GM12875 (cell line): ENCODE results near the gene MEF2A.

ENCODE experiments used
- H3K4me3 ChIP-seq: one replicate; pipeline ENCODE4 v1.5.1; 2011; ENCODE audit warnings: low read depth, low read length, control low read depth
- CTCF ChIP-seq: IDR thresholded peaks from 2 replicates; pipeline ENCODE4 v1.5.1; 2011; ENCODE audit warnings: low read depth, mild to moderate bottlenecking, control low read depth, inconsistent platforms, low read length, moderate library complexity, borderline replicate concordance; ENCODE audit not compliant: insufficient read depth

MEF2A gene

GRCh38 chr15:99589801-99590200, 24.0 kb downstream of the MEF2A start:
- no peak for TF ChIP-seq CTCF

GRCh38 chr15:99590913-99591646, 25.3 kb downstream of the MEF2A start:
- no peak overlapping the region for H3K4me3 ChIP-seq
- TF ChIP-seq CTCF = no peak

More at GRCh38 chr15:99589801-99590200, 24.0 kb downstream of the MEF2A start:
- H3K4me3 ChIP-seq = no peak overlapping the region

GRCh38 chr15:99592145-99592791, 26.5 kb downstream of the MEF2A start:
- TF ChIP-seq CTCF = no peak

GRCh38 chr15:99593070-99593469, 27.3 kb downstream of the MEF2A start:
- no peak for TF ChIP-seq CTCF
- H3K4me3 ChIP-seq = no peak overlapping the region

More at GRCh38 chr15:99592145-99592791, 26.5 kb downstream of the MEF2A start:
- no peak overlapping the region for H3K4me3 ChIP-seq

- H3K4me3 ChIP-seq = no peak overlapping the region
- TF ChIP-seq CTCF = no peak
These were observed 29.1 kb downstream of the MEF2A start for GRCh38 chr15:99594916-99595315.

- no peak for TF ChIP-seq CTCF
- no peak overlapping the region for H3K4me3 ChIP-seq
These were observed 32.5 kb downstream of the MEF2A start for GRCh38 chr15:99598296-99598695.

- TF ChIP-seq CTCF = no peak
- no peak overlapping the region for H3K4me3 ChIP-seq
These were observed 38.0 kb downstream of the MEF2A start for GRCh38 chr15:99603828-99604227.
